Chondrocyte (in vitro differentiated cells): ENCODE measurements around the gene COPA. TPM values are rescaled to one million over a fixed set of nuclear protein-coding genes. Genes with fewer than 3 reads are reported as not detected.

Experiments
- DNase-seq: peaks from one replicate; pipeline ENCODE4 v3.0.0; 2021; ENCODE audit warnings: mixed read lengths, low spot score
- H3K27ac Mint-ChIP-seq: one replicate; pipeline ENCODE4 v1.8.0; 2021; ENCODE audit warnings: mild to moderate bottlenecking, moderate library complexity, mixed read lengths; ENCODE audit not compliant: unreplicated experiment
- H3K27me3 Mint-ChIP-seq: 2 replicates; pipeline ENCODE4 v1.8.0; 2021; ENCODE audit warnings: low read depth, mixed read lengths
- H3K36me3 Mint-ChIP-seq: 2 replicates; pipeline ENCODE4 v1.8.0; 2021; ENCODE audit warnings: low read depth, mixed read lengths
- H3K4me1 Mint-ChIP-seq: 2 replicates; pipeline ENCODE4 v1.8.0; 2021; ENCODE audit warnings: low read depth, mild to moderate bottlenecking, mixed read lengths
- H3K4me3 Mint-ChIP-seq: one replicate; pipeline ENCODE4 v1.8.0; 2021; ENCODE audit warnings: mild to moderate bottlenecking, moderate library complexity, mixed read lengths; ENCODE audit not compliant: unreplicated experiment
- H3K9me3 Mint-ChIP-seq: 2 replicates; pipeline ENCODE4 v1.8.0; 2021; ENCODE audit warnings: low read depth, mixed read lengths
- total RNA-seq: library from RNA; stranded (reverse); gene quantifications from 3 replicates; pipeline ENCODE4 v1.2.1, GENCODE V29; 2021
- TF ChIP-seq, protein P1 (sequence below): fragments of 200-600 bp; sonication (generic); IDR thresholded peaks from 2 replicates; pipeline ENCODE4 v1.5.0; 2021; ENCODE audit warnings: antibody characterized with exemption, mild to moderate bottlenecking, moderate library complexity

Gene COPA
- total RNA-seq, 1 donor from 2014 or later: 239 TPM

DNA sequence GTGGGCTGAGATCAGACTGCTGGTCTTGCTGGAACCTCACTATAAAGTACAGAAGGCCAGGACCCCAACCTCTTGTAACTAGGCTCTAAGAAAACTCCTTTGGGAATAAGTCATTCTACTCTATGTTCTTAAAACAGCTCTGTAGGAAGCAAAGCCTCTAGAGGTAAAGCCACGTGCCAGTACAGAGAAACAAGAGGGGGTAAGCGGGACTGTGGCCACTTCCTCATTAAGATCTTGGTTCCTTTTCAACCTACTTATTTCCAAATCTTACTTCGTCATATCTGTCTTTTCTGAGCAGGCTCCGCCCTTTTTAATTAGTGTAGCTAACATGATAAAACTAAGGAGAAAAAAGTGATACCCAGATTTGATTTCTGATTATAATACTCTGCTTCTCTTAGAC is 3.9 kb upstream of the COPA start:
- no peaks in the 10 kb centered on the region for H3K9me3 Mint-ChIP-seq
- H3K27ac Mint-ChIP-seq: no peak overlapping the region
- H3K4me1 Mint-ChIP-seq: peaks cover 11% of the 10 kb centered on the region
- no peak for DNase-seq
- no peaks in the 10 kb centered on the region for H3K27me3 Mint-ChIP-seq
- no peak overlapping the region for H3K4me3 Mint-ChIP-seq
- H3K36me3 Mint-ChIP-seq: peaks cover 22% of the 10 kb centered on the region
- TF ChIP-seq, protein P1, sequence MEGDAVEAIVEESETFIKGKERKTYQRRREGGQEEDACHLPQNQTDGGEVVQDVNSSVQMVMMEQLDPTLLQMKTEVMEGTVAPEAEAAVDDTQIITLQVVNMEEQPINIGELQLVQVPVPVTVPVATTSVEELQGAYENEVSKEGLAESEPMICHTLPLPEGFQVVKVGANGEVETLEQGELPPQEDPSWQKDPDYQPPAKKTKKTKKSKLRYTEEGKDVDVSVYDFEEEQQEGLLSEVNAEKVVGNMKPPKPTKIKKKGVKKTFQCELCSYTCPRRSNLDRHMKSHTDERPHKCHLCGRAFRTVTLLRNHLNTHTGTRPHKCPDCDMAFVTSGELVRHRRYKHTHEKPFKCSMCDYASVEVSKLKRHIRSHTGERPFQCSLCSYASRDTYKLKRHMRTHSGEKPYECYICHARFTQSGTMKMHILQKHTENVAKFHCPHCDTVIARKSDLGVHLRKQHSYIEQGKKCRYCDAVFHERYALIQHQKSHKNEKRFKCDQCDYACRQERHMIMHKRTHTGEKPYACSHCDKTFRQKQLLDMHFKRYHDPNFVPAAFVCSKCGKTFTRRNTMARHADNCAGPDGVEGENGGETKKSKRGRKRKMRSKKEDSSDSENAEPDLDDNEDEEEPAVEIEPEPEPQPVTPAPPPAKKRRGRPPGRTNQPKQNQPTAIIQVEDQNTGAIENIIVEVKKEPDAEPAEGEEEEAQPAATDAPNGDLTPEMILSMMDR: no peak

DNA sequence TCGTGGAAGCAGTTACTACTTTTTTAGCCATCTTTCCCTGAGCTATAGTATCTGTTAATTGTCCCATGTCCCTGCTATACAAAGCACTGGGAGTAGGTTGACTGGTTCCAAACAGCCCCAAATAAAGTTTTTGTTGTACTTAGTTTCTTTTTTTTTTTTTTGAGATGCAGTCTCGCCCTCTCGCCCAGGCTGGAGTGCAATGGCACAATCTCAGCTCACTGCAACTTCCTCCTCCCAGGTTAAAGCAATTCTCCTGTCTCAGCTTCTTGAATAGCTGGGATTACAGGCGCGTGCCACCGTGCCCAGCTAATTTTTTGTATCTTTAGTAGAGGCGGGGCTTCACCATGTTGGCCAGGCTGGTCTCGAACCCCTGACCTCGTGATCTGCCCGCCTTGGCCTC is 3.4 kb upstream of the COPA start:
- Mint-ChIP-seq H3K4me3 (no peak overlapping the region), H3K27ac (no peak overlapping the region), H3K27me3 (no peaks in the 10 kb centered on the region), H3K4me1 (peaks cover 16% of the 10 kb centered on the region), H3K9me3 (no peaks in the 10 kb centered on the region), H3K36me3 (peaks cover 19% of the 10 kb centered on the region)
- no peak for DNase-seq
- TF ChIP-seq, protein P1: no peak

DNA sequence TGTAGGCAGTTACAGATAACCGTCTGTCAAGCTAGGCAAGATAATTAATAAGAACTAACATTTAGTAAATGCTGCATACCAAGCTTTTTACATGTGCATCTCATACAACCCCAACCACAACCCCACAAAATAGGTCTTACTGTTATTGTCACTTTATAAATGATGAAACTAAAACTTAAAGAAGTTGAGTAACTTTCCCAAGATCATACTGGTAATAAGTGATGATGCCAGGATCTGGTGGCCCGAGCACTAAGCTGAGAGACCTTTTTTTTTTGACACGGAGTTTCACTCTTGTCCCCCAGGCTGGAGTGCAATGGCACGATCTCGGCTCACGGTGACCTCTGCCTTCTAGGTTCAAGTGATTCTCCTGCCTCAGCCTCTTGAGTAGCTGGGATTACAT is 1.9 kb upstream of the COPA start:
- Mint-ChIP-seq H3K27me3 (no peaks in the 10 kb centered on the region), H3K4me3 (peak overlapping the region; percentile 13), H3K36me3 (peaks cover 13% of the 10 kb centered on the region), H3K4me1 (peaks cover 32% of the 10 kb centered on the region), H3K9me3 (no peaks in the 10 kb centered on the region), H3K27ac (no peak overlapping the region)
- DNase-seq: peak; percentile 21
- TF ChIP-seq, protein P1: no peak

DNA sequence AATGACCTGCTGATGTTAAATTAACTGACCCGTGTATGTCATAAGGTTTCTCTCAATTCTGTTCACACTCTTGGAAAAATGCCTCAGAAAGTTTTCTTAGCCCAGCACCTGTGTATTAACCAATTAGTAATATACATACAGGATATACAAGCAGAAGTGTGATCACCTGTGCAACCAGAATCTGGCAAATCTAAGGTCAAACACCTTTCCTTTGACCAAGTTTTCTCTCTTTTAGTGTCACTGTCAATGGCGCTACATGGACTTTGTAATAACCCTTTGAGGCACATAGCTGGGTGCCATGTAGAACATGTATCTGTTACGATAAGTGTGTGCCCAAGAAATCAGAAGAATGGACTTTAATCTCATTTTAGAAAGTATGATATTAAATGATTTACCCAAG is 1.2 kb upstream of the COPA start:
- Mint-ChIP-seq H3K9me3 (no peaks in the 10 kb centered on the region), H3K4me1 (peaks cover 37% of the 10 kb centered on the region), H3K36me3 (peaks cover 11% of the 10 kb centered on the region), H3K4me3 (peak overlapping the region; percentile 100), H3K27me3 (no peaks in the 10 kb centered on the region), H3K27ac (peak overlapping the region; percentile 100)
- DNase-seq: no peak
- TF ChIP-seq, protein P1: no peak

DNA sequence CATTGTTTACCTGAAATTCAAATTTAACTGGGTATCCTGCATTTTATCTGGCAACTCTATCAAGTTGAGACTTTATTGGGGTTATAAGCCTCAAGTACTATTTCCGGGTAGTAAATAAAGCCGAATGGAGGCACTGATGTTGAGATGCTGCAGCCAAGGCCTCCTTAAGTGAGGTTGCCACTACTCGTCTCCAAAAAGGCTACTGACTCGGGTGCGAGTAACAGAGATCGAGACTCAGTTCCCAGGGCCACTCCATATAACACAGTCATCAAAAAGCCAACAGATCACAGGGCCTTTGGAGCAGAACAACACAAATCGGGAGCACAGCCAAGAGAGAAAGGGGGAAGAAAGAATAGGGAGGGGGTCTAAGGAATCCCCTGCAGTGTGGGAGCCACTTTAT is 524 bp downstream of the COPA start:
- H3K27me3 Mint-ChIP-seq: no peaks in the 10 kb centered on the region
- DNase-seq: no peak
- peak overlapping the region; percentile 100 for H3K27ac Mint-ChIP-seq
- H3K36me3 Mint-ChIP-seq: peaks cover 23% of the 10 kb centered on the region
- TF ChIP-seq, protein P1: no peak
- peak overlapping the region; percentile 100 for H3K4me3 Mint-ChIP-seq
- H3K9me3 Mint-ChIP-seq: no peaks in the 10 kb centered on the region
- H3K4me1 Mint-ChIP-seq: peaks cover 52% of the 10 kb centered on the region
